Activated T-cell treated with anti-CD3 and anti-CD28 coated beads for 4 hours (primary cell): ENCODE data around the gene SPART.
A peak's percentile ranks its signal among the peaks of the same experiment; 100 is the strongest.
"Not testable (repeated sequence)": the region's sequence is repeated elsewhere in the genome, so short reads cannot be mapped to it uniquely, and the experiment has no call there.

Source experiments
- DNase-seq: peaks from one replicate; pipeline ENCODE4 v3.0.0-alpha.2; 2020

The SPART gene

GRCh38 chr13:36352350-36352749 is 6.2 kb upstream of the SPART start:
- no peak for DNase-seq

DNA sequence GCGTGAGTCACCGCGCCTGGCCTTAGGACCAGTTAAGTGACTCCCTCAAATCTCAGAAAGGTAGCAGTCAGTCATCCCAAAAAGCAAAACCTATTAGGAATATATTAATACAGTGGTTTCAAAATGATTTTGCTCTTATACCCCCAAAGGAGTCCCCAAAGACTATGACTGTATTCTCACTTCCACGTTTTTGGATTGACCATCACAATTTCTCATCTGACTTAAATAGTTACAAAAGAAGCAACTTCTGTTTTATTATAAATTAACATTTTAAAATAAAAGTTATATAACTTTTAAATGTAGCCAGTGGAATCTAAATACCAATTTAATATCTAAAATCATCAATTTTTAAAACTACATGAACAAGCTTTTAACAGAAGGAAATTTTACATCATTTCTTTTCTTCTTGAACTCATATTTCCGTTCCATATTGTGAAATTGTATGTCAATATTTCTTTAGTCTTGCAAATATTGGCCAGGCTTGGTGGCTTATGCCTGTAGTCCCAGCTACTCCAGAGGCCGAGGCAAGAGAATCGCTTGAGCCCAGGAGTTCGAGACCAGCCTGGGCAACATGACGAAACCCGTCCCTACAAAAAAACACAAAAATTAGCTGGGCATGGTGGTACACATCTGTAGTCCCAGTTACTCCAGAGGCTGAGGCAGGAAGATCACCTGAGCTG is 1.5 kb upstream of the SPART start:
- no peak for DNase-seq

- DNase-seq = peak; percentile 13
Measured at GRCh38 chr13:36345438-36346221, 564 bp downstream of the SPART start.

- DNase-seq = no peak
Measured at GRCh38 chr13:36344886-36345437, 1.2 kb downstream of the SPART start.

GRCh38 chr13:36344173-36344572 is 2.0 kb downstream of the SPART start:
- DNase-seq = no peak

- no peak for DNase-seq
Measured at GRCh38 chr13:36343766-36344165, 2.4 kb downstream of the SPART start.

DNA sequence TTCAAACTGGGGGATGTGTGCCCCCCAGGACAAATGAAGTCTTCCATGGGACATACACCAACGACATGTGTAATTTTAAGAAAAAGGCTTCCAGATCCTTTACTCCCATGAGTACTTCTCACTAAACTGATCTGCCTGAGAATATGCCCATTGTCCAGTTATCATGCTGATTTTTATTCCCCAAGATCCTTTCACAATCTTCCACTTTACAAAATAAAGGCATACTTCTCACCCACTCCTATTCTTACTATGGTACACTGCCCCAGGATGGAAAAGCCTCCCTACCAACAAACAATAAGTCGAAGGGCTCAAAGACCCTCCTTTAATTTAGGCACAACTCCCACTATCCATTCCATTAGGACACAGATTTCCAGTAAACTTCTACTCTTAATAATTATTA is 3.5 kb downstream of the SPART start:
- DNase-seq = no peak

DNA sequence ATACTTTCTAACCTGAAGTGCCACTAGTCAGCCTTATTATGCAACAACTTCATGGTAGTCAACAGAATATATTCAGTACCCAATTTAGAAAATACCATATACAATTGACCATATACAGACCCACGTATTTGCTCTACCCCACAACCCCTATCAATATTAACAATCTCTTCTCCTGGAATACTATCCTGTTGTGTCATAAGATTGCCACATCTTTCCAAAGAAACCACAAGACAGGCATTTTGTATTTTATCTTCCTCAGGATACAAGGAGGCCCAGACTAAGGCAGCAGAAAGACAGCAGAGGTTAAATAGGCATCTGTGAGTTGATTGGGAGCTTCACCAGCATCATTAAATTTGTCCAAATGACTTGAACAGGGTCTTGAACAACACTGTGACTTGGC is 4.5 kb downstream of the SPART start:
- no peak for DNase-seq

DNA sequence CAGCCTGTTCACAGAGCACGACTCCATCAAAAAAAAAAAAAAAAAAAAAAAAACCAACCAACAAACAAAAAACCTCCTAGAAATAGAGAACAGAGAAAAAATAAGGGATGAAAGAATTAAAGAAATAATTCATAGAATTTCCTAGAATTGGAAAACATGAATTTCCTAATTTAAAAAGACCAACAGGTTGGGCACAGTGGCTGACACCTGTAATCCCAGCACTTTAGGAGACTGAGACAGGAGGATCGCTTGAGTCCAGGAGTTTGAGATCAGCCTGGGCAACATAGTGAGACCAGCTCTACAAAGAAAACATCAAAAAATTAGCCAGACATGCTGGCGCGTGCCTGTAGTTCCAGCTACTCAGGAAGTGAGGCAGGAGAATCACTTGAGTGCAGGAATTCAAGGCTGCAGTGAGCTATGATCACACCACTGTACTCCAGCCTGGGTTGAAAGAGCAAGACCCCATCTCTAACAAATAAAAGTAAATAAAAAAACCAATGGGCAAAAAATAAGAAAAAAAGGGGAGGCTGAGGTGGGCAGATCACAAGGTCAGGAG is 6.5 kb downstream of the SPART start:
- DNase-seq = no peak

DNA sequence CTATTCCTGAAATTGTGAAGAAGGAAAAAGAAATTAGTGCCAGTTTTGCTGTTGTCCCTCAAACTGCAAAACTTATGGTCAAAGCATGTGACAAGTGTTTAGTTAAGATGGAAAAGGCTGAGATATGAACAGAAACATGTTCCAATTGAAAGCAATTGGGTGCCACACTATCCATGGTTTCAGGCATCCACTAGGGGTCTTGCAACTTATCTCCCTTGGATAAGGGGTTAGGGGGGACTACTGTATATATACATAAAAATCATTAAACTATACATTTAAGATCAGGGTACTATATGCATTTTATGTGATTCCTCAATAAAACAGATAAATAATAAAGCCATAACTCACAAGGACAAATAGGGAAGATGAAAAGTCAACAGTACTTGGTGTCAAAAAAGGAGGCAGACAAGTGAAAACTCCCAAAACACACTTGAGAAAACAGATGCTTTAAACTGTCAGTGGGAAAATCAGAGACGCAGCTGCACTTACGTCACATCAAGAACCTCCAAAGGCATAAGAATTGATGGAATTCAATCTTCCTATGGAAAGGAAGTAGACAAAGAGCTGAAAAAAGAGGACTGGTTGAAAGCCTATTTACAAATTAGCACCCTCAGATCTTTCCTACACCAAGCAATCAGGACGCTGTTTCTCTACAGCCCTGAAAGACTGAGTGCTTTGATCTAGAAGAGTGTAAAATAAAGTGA is 8.1 kb downstream of the SPART start:
- no peak for DNase-seq

DNA sequence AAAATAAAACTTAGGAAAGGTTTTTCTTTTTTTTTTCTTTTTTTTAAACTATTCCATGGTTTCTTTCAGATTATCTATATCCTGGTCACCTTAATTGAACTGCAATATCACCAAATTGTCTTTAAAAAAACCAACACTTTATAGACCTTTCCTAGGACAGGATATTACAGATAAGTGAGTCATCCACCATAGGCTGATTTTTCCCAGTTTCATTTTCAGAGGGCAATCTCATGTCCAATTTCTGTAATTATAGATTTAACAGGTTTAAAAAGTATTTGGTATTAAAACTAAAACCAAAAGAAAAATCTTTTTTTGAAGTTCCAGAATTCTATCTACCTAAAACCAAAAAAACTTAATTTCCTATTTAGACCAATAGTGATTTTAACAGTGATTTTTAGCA is 13.2 kb downstream of the SPART start:
- no peak for DNase-seq

DNA sequence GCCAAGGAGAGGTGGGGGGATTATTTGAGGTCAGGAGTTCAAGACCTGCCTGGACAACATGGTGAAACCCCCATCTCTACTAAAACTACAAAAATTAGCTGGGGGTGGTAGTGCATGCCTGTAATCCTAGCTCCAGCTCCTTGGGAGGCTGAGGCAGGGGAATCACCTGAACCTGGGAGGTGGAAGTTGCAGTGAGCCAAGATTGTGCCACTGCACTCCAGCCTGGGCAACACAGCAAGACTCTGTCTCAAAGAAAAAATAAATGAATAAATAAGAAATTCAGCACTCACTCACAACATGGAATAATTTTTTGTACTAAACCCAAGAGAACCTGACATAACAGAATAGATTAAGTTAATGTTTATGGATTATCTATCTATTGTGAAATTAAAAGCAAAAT is 13.9 kb downstream of the SPART start:
- not testable (repeated sequence) for DNase-seq

GRCh38 chr13:36331280-36331679 is 14.9 kb downstream of the SPART start:
- DNase-seq = no peak

GRCh38 chr13:36329361-36329760 is 16.8 kb downstream of the SPART start:
- no peak for DNase-seq

DNA sequence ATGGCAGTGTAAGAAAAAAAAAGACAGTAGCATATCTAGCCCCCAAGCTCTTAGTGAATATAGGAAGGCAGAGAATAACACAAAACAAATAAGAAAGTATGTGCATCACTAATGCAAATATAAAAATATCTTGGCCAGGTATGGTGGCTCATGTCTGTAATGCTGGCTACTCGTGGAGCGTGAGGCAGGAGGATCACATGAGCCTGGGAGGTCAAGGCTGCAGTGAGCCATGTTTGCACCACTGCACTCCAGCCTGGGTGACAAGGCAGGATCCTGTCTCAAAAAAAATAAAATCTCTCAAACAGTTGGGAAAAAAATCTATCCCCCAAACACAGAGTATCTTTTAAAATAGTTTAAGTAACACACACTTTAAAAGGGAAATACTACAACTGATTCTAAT is 17.4 kb downstream of the SPART start:
- DNase-seq = no peak

DNA sequence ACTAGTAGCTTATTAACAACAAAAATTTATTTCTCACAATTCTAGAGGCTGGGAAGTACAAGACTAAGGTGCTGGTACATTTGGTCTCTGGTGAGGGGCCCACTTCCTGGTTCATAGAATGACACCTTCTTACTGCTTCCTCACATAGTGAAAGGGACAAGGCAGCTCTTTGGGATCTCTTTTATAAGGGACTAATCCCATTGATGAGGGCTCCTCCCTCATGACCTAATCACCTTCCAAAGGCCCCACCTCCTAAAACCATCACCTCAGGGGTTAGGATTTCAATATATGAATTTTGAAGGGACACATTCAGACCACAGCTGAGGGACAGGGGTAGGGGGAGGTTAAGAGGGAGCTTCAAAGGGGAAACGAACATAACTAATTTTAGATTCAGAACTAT is 20.3 kb downstream of the SPART start:
- no peak for DNase-seq

- not testable (repeated sequence) for DNase-seq
Measured at GRCh38 chr13:36324881-36325280, 21.3 kb downstream of the SPART start.

DNA sequence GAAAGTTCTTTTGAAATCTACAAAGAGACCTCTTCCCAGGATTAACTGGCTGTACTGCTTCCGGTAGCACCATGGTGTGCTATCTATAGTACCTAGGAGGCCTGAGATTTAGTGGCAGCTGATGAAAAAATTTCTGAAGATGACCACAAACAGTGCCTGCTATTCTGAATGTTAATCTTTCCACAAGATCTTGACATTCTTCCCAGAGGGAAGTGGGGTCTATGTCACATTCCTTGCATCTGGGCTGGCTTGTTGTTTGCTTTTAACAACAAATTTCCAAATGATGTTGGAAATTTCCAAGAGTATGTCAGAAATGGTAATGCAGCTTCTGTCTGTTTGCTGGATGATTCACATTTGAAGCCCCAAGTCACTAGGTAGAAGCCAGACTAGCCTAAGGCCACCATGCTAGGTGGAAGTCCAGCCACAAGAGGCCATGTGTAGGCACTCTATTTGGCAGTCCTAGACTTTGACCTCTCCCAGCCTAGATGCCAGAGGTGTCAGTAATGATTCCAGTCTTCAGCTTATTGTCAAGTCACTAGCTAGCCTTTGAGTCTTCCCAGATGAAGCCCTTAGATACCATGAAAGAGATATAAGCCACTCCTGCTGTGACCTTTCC is 22.1 kb downstream of the SPART start:
- no peak for DNase-seq

DNA sequence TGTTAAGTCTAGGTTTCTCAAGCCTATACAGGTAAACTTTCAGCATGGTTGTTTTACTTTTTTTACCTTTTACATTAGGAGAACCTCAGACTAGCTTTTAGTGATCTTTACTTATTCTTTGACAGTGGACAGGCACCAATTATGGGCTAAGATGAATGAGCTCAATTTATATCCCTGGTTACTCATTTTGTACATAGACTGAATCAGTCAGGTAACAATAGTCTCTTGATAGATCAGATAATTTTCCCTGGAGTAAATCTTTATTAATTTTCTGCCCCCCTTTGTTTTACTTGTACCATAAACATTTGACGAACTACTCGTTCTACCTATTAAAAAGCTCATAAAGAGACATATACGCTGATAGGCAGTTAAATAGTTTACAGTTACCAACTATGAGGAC is 22.8 kb downstream of the SPART start:
- DNase-seq = no peak

- DNase-seq = not testable (repeated sequence)
Measured at GRCh38 chr13:36319793-36320192, 26.4 kb downstream of the SPART start.

DNA sequence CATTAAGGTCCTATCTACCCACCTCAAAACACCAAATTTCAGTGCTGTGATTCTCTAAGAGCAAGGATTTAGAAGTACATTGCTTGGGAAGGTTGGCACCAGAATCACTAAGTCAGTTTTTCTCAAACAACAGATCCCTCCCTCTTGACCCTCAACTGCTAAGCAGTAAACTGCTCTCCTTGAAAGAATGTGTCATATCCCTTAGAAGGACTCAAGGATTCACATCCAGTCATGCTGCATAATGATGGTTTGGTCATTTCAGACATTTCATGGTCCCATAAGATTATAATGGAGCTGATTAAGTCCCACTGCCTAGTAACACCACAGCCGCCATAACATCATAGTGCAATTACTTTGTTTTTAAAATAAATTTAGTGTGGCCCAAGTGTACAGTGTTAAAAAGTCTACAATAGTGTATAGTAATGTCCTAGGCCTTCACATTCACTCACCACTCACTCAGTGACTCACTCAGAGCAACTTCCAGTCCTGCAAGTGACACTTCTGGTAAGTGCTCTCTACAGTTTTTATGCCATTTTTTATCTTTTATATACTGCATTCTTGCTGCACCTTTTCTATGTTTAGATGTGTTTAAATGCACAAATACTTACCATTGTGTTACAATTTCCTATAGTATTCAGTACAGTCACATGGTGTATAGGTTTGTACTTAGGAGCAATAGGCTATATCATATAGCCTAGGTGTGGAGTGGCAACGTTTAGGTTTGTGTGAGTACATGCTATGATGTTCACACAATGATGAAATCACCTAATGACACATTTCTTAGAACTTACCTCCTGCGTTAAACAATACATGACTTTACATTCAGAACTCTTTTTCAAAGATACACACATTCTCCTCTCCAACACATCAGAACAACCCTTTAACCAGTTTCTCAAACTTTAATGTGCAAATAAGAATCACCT is 32.9 kb downstream of the SPART start:
- DNase-seq = no peak
